GM23248 (cell line): ENCODE results near the gene LRRC45. TPM values are rescaled to one million over a fixed set of nuclear protein-coding genes. Genes with fewer than 3 reads are reported as not detected.

ENCODE experiments used
- DNase-seq: peaks from one replicate; pipeline ENCODE4 v3.0.0-alpha.2; 2015
- H2AFZ ChIP-seq: fragments of 200-600 bp; sonication (generic); 2 replicates; pipeline ENCODE4 v1.6.1; 2016; ENCODE audit warnings: antibody characterized with exemption
- H3F3A ChIP-seq: fragments of 200-600 bp; sonication (generic); 2 replicates; pipeline ENCODE4 v1.6.1; 2016; ENCODE audit warnings: mild to moderate bottlenecking, antibody characterized with exemption, mixed run types; ENCODE audit not compliant: insufficient read depth
- H3K27ac ChIP-seq: fragments of 200-600 bp; sonication (generic); 2 replicates; pipeline ENCODE4 v1.5.1; 2016; ENCODE audit warnings: mild to moderate bottlenecking
- H3K27me3 ChIP-seq: fragments of 200-600 bp; sonication (generic); replicated peaks from 2 replicates; pipeline ENCODE4 v1.6.1; 2016; ENCODE audit warnings: mild to moderate bottlenecking; ENCODE audit not compliant: insufficient read depth
- H3K36me3 ChIP-seq: fragments of 200-600 bp; sonication (generic); 2 replicates; pipeline ENCODE4 v1.6.1; 2016; ENCODE audit warnings: low read depth, mild to moderate bottlenecking
- H3K4me1 ChIP-seq: fragments of 200-600 bp; sonication (generic); 2 replicates; pipeline ENCODE4 v1.6.1; 2016; ENCODE audit warnings: mild to moderate bottlenecking; ENCODE audit not compliant: insufficient read depth
- H3K4me2 ChIP-seq: fragments of 200-600 bp; sonication (generic); one replicate; pipeline ENCODE4 v1.6.1; 2016; ENCODE audit warnings: mild to moderate bottlenecking; ENCODE audit not compliant: unreplicated experiment
- H3K4me3 ChIP-seq: fragments of 200-600 bp; sonication (generic); 2 replicates; pipeline ENCODE4 v1.5.1; 2016; ENCODE audit warnings: mild to moderate bottlenecking
- H3K79me2 ChIP-seq: fragments of 200-600 bp; sonication (generic); 2 replicates; pipeline ENCODE4 v1.6.1; 2016; ENCODE audit warnings: mild to moderate bottlenecking; ENCODE audit not compliant: insufficient read depth
- H3K9ac ChIP-seq: fragments of 200-600 bp; sonication (generic); 2 replicates; pipeline ENCODE4 v1.6.1; 2016; ENCODE audit warnings: mild to moderate bottlenecking
- H3K9me2 ChIP-seq: fragments of 200-600 bp; sonication (generic); 2 replicates; pipeline ENCODE4 v1.6.1; 2016; ENCODE audit warnings: mixed run types, mild to moderate bottlenecking, moderate library complexity; ENCODE audit not compliant: insufficient read depth
- H3K9me3 ChIP-seq: fragments of 200-600 bp; sonication (generic); one replicate; pipeline ENCODE4 v1.6.1; 2017; ENCODE audit warnings: low read depth
- H4K20me1 ChIP-seq: fragments of 200-600 bp; sonication (generic); 2 replicates; pipeline ENCODE4 v1.6.0; 2016; ENCODE audit not compliant: insufficient read depth
- EZH2 ChIP-seq: fragments of 200-600 bp; sonication (generic); IDR thresholded peaks from 2 replicates; pipeline ENCODE4 v1.6.1; 2018; ENCODE audit warnings: antibody characterized with exemption, mild to moderate bottlenecking; ENCODE audit not compliant: insufficient read depth, poor library complexity, severe bottlenecking
- EZH2phosphoT487 ChIP-seq: fragments of 200-600 bp; sonication (generic); IDR thresholded peaks from 2 replicates; pipeline ENCODE4 v1.6.1; 2018; ENCODE audit warnings: antibody characterized with exemption, moderate library complexity, mild to moderate bottlenecking, low read depth; ENCODE audit not compliant: insufficient read depth
- WGBS, 2 experiments: methylation state at CpG; one replicate each; pipeline ENCODE4 v1.1.6; 2015 to 2017; ENCODE audit warnings: low lambda C conversion rate in 2 of 2, low coverage in 1 of 2; ENCODE audit errors: missing lambda C conversion rate in 2 of 2; 5-methylcytosine and 5-hydroxymethylcytosine counted together
- in situ Hi-C: fragments of 300-500 bp; cut with MboI; formaldehyde crosslinking; loops from 2 replicates; pipeline ENCODE4 v1.15.0; 2020
- polyA plus RNA-seq: library from polyadenylated mRNA; unstranded; fragments of >200 nt; fragmentation: Nextera tagmentation; extraction: Ambion mirVana; gene quantifications from 2 replicates; pipeline ENCODE4 v1.2.1, GENCODE V29; 2016
- total RNA-seq: library from RNA; depleted of rRNA; stranded (reverse); fragments of >200 nt; shearing (Covaris generic); gene quantifications from 2 replicates; pipeline ENCODE4 v1.2.3, GENCODE V29; 2014

Gene LRRC45
- total and polyA plus RNA-seq, 2 experiments from 2014 or later, result 4.5 to 14.8 TPM

- in situ Hi-C loops, result no loop called here
- no peak for DNase-seq
- Histone ChIP-seq H3K27me3 (no peaks in the 10 kb centered on the region), H2AFZ (no peak overlapping the region), H3K4me1 (no peaks in the 10 kb centered on the region), H3K79me2 (peaks cover 10% of the 10 kb centered on the region; the same call in 1 of the 2 replicates), H3K4me2 (no peak overlapping the region), H3K36me3 (no peaks in the 10 kb centered on the region), H3K27ac (no peak overlapping the region), H3K9me2 (no peaks in the 10 kb centered on the region), H3K9me3 (no peaks in the 10 kb centered on the region), H3F3A (peaks cover 5% of the 10 kb centered on the region; the same call in 1 of the 2 replicates), H4K20me1 (no peaks in the 10 kb centered on the region), H3K9ac (no peak overlapping the region), H3K4me3 (no peak overlapping the region)
- TF ChIP-seq EZH2, result no peak
- no peak for TF ChIP-seq EZH2phosphoT487
- WGBS, 2 experiments, result 42 to 44% methylated on average over 14 of the region's 14 CpGs
Observed at GRCh38 chr17:82045936-82046484, 22.9 kb downstream of the LRRC45 start.

- TF ChIP-seq EZH2phosphoT487, result no peak
- TF ChIP-seq EZH2, result no peak
- in situ Hi-C loops, result no loop called here
- Histone ChIP-seq H3K27ac (no peak overlapping the region), H3K79me2 (peaks cover 10% of the 10 kb centered on the region; the same call in 1 of the 2 replicates), H3K36me3 (no peaks in the 10 kb centered on the region), H3K4me3 (no peak overlapping the region), H3K9me2 (no peaks in the 10 kb centered on the region), H3F3A (no peaks in the 10 kb centered on the region), H3K27me3 (no peaks in the 10 kb centered on the region), H4K20me1 (no peaks in the 10 kb centered on the region), H3K4me2 (no peak overlapping the region), H3K9me3 (no peaks in the 10 kb centered on the region), H3K9ac (no peak overlapping the region), H2AFZ (no peak overlapping the region), H3K4me1 (no peaks in the 10 kb centered on the region)
- no peak for DNase-seq
- 88 to 93% methylated on average over 21 of the region's 21 CpGs for whole genome bisulfite sequencing, 2 experiments
Observed at GRCh38 chr17:82046903-82047302, 23.8 kb downstream of the LRRC45 start.

- Histone ChIP-seq H3F3A (no peaks in the 10 kb centered on the region), H3K4me3 (no peak overlapping the region), H3K27ac (no peak overlapping the region), H4K20me1 (no peaks in the 10 kb centered on the region), H3K4me2 (no peak overlapping the region), H3K9me3 (no peaks in the 10 kb centered on the region), H3K79me2 (peaks cover 14% of the 10 kb centered on the region), H3K36me3 (no peaks in the 10 kb centered on the region), H3K4me1 (no peaks in the 10 kb centered on the region), H3K9ac (no peak overlapping the region), H2AFZ (no peak overlapping the region), H3K27me3 (no peaks in the 10 kb centered on the region), H3K9me2 (no peaks in the 10 kb centered on the region)
- TF ChIP-seq EZH2phosphoT487 (no peak), EZH2 (no peak)
- in situ Hi-C loops, result no loop called here
- WGBS, 2 experiments, result 93 to 97% methylated on average over 23 to 24 of the region's 24 CpGs
- no peak for DNase-seq
Observed at GRCh38 chr17:82047379-82047778, 24.3 kb downstream of the LRRC45 start.

DNA sequence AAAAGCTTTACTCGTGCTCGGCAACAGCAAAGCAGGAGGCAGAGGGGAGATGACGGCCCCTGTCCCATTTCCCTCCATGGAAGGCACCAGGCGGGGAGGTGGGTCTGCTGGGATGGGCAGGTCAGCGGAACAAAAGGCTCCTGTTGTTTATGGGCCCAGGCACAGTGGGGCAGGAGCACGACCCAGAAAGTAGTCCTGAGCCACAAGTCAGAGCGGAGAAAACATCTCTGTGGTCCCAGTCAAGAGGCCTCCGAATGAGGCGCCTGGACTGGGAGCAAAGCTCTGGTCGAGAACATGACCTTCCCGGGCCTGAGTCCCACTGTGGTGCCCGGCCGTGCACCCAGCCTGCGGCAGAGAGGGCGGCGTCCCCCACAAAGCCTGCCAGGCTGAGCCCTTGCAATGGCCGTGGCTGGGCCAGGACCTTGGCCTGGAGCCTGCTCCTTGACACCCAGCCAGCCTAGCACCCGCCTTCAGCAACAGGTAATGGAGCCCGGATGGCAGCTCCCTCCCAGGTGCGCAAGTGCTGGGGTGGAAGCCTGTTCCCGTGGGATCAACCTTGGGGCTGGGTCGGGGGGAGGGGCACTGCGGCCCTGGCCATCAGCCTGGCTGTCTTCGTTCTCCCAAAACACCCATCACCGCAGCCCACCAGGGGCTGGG, 24.9 kb downstream of the LRRC45 start:
- Histone ChIP-seq H3F3A (no peaks in the 10 kb centered on the region), H4K20me1 (no peaks in the 10 kb centered on the region), H2AFZ (no peak overlapping the region), H3K9me2 (no peaks in the 10 kb centered on the region), H3K9me3 (no peaks in the 10 kb centered on the region), H3K4me1 (peaks cover 5% of the 10 kb centered on the region), H3K9ac (no peak overlapping the region), H3K27me3 (no peaks in the 10 kb centered on the region), H3K36me3 (no peaks in the 10 kb centered on the region), H3K27ac (no peak overlapping the region), H3K79me2 (peaks cover 21% of the 10 kb centered on the region), H3K4me2 (no peak overlapping the region), H3K4me3 (no peak overlapping the region)
- WGBS, 2 experiments, result 89 to 90% methylated on average over 18 to 23 of the region's 25 CpGs
- in situ Hi-C loops, result no loop called here
- DNase-seq, result no peak
- no peak for TF ChIP-seq EZH2
- TF ChIP-seq EZH2phosphoT487, result no peak
